ENCODE results near the gene OR6X1. TPM values are rescaled to one million over a fixed set of nuclear protein-coding genes. Genes with fewer than 3 reads are reported as not detected.
A peak's percentile ranks its signal among the peaks of the same experiment; 100 is the strongest.

Gene OR6X1
- total RNA-seq, 3 donors from 2014 or later = not detected

GRCh38 chr11:123740787-123741158 is 13.5 kb downstream of the OR6X1 start:
- no peak for DNase-seq (ENCODE audit: low spot score in 2 of 2)
- TF ChIP-seq CTCF (IDR thresholded peaks at IDR 0.05) (no peak), POLR2AphosphoS5 (IDR thresholded peaks at IDR 0.05) (no peak), POLR2A (IDR thresholded peaks at IDR 0.05) (no peak)
- Histone ChIP-seq H3K4me1 (peaks cover 0 to 8% of the 10 kb centered on the region in 2 donors), H3K4me3 (peak overlapping the region; percentile 82 to 98 (median 91)), H3K9me3 (no peaks in the 10 kb centered on the region), H3K27ac (peak overlapping the region; percentile 82 to 94), H3K27me3 (no peaks in the 10 kb centered on the region), H3K36me3 (no peaks in the 10 kb centered on the region)
- intact Hi-C loops (cut with DNase I; ENCODE audit: low total_unique reads) = no loop called here

GRCh38 chr11:123738374-123738773 is 15.9 kb downstream of the OR6X1 start:
- DNase-seq (ENCODE audit: low spot score in 2 of 2) = no peak
- no peaks in the 10 kb centered on the region for H3K27me3 ChIP-seq
- intact Hi-C loops (cut with DNase I; ENCODE audit: low total_unique reads) = no loop called here
- H3K9me3 ChIP-seq = no peaks in the 10 kb centered on the region
- H3K4me3 ChIP-seq = no peak overlapping the region
- no peaks in the 10 kb centered on the region for H3K36me3 ChIP-seq
- peaks cover 0 to 8% of the 10 kb centered on the region in 2 donors for H3K4me1 ChIP-seq
- no peak for TF ChIP-seq POLR2AphosphoS5 (IDR thresholded peaks at IDR 0.05)
- TF ChIP-seq CTCF (IDR thresholded peaks at IDR 0.05) = no peak
- no peak for TF ChIP-seq POLR2A (IDR thresholded peaks at IDR 0.05)
- H3K27ac ChIP-seq = no peak overlapping the region

GRCh38 chr11:123736769-123737168 is 17.5 kb downstream of the OR6X1 start:
- DNase-seq (ENCODE audit: low spot score in 2 of 2) = no peak
- Histone ChIP-seq H3K27ac (no peak overlapping the region), H3K4me1 (peaks cover 0 to 8% of the 10 kb centered on the region in 2 donors), H3K27me3 (no peaks in the 10 kb centered on the region), H3K36me3 (no peaks in the 10 kb centered on the region), H3K9me3 (no peaks in the 10 kb centered on the region), H3K4me3 (no peak overlapping the region)
- TF ChIP-seq POLR2AphosphoS5 (IDR thresholded peaks at IDR 0.05) = no peak
- TF ChIP-seq CTCF (IDR thresholded peaks at IDR 0.05) = no peak
- TF ChIP-seq POLR2A (IDR thresholded peaks at IDR 0.05) = no peak
- intact Hi-C loops (cut with DNase I; ENCODE audit: low total_unique reads) = no loop called here

- no peak for TF ChIP-seq POLR2A (IDR thresholded peaks at IDR 0.05)
- TF ChIP-seq POLR2AphosphoS5 (IDR thresholded peaks at IDR 0.05) = no peak
- no peak for TF ChIP-seq CTCF (IDR thresholded peaks at IDR 0.05)
Measured at GRCh38 chr11:123729602-123730001, 24.7 kb downstream of the OR6X1 start.

GRCh38 chr11:123725995-123726655 is 28.2 kb downstream of the OR6X1 start:
- no peak overlapping the region for H3K27ac ChIP-seq
- TF ChIP-seq POLR2AphosphoS5 (IDR thresholded peaks at IDR 0.05) = no peak
- TF ChIP-seq POLR2A (IDR thresholded peaks at IDR 0.05) = no peak
- TF ChIP-seq CTCF (IDR thresholded peaks at IDR 0.05) = no peak
- intact Hi-C loops (cut with DNase I; ENCODE audit: low total_unique reads) = no loop called here
- H3K36me3 ChIP-seq = peaks cover 36% of the 10 kb centered on the region
- no peaks in the 10 kb centered on the region for H3K27me3 ChIP-seq
- DNase-seq (ENCODE audit: low spot score in 2 of 2) = no peak
- peaks cover 5 to 11% of the 10 kb centered on the region in 2 donors for H3K9me3 ChIP-seq
- H3K4me1 ChIP-seq = no peaks in the 10 kb centered on the region
- no peak overlapping the region for H3K4me3 ChIP-seq

More at GRCh38 chr11:123729602-123730001, 24.7 kb downstream of the OR6X1 start:
- no peak overlapping the region for H3K4me3 ChIP-seq
- no peaks in the 10 kb centered on the region for H3K27me3 ChIP-seq
- H3K27ac ChIP-seq = no peak overlapping the region
- peaks cover 36% of the 10 kb centered on the region for H3K36me3 ChIP-seq
- DNase-seq (ENCODE audit: low spot score in 2 of 2) = no peak
- peaks cover 5 to 11% of the 10 kb centered on the region in 2 donors for H3K9me3 ChIP-seq
- no peaks in the 10 kb centered on the region for H3K4me1 ChIP-seq
- intact Hi-C loops (cut with DNase I; ENCODE audit: low total_unique reads) = no loop called here

Data from breast epithelium (tissue), 4 donors.